Measurements from ENCODE around the gene CNGA1. TPM values are rescaled to one million over a fixed set of nuclear protein-coding genes. Genes with fewer than 3 reads are reported as not detected.
"Not testable (repeated sequence)": the region's sequence is repeated elsewhere in the genome, so short reads cannot be mapped to it uniquely, and the experiment has no call there.

The CNGA1 gene
- total RNA-seq, 2 experiments from 2014 or later, result not detected

- Mint-ChIP-seq H3K27me3 (peaks cover 27% of the 10 kb centered on the region), H3K9me3 (no peaks in the 10 kb centered on the region), H3K27ac (no peak overlapping the region), H3K4me1 (peaks cover 12% of the 10 kb centered on the region), H3K4me3 (no peak overlapping the region), H3K36me3 (ENCODE audit: low read depth) (no peaks in the 10 kb centered on the region)
- DNase-seq, result no peak
- POLR2A ChIA-PET, result no interaction called here
- CTCF ChIA-PET, result interaction anchor here (1.4 kb wide), 1 partner anchor 10 kb away, joined by 4 read pairs; no protein-coding TSS in a partner anchor
Observed at GRCh38 chr4:48024522-48024921, 8.0 kb upstream of the CNGA1 start.

DNA sequence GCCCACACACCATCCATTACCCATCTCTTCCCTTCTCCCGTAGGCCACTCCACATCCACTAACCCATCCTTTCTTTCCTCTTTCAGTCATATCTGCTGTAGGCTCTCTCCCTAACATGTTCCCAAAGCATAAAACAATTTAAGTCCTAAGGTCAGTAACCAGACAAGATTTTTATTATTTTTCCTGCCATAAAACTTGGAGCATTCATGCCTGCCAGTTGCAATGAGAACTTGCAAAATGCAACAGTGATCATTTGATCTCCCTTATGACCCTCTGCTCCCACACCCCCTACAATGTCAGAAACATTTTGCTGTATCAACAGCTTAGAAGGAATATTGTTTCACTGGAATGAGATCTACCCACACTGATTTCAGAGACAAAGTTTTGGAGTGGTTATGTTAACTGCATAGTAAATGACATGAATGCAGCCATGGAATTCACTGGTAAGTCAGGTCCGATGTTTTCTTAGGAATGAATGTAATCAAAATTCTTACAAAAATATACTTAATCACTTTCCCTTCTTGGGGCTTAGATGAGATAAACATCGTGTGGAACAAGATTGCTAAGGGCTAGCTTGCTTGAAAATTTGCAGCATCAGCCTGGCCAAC lies 5.8 kb upstream of the CNGA1 start:
- CTCF ChIA-PET, result no interaction called here
- Mint-ChIP-seq H3K9me3 (no peaks in the 10 kb centered on the region), H3K27ac (no peak overlapping the region), H3K4me3 (no peak overlapping the region), H3K4me1 (peaks cover 3% of the 10 kb centered on the region), H3K27me3 (peaks cover 44% of the 10 kb centered on the region), H3K36me3 (ENCODE audit: low read depth) (no peaks in the 10 kb centered on the region)
- DNase-seq, result no peak
- POLR2A ChIA-PET, result no interaction called here

DNA sequence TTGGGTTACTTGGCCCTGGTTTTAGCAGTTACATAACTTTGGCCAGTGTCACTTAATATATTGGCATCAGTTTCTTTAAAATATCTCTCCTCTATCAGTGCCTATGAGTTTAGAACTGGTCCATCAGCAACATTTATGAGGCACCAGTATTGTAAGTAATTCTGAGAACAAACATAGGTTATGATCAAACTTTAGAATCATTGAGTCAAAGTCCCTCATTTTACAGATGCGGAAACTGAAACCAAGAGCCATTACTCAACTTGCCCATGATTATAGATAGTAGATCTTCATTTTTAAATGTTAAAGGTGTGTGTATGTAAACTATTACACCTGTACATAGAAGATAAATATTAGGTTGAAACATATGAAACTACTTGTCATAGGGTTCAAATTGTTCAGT lies 4.6 kb upstream of the CNGA1 start:
- POLR2A ChIA-PET, result no interaction called here
- Mint-ChIP-seq H3K4me3 (no peak overlapping the region), H3K4me1 (peaks cover 4% of the 10 kb centered on the region)

DNA sequence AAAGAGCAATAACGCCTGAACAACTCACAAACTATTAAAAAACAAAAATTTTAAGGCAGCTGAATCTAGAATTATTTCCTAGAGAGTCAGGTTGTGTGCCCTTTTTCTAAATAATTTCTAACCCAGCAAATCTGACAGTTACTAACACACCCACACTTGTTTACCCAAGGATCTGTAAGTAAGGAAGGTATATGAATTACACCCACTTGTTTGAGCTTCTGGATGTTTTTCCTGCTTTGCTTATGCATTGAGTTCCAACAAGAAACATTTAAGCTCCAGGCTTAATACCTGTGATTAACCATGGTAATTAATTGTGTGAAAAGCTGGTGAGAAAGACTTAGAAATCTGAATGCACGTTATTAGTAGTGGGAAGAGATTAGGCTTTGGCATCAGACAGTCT lies 1.6 kb upstream of the CNGA1 start:
- H3K9me3 Mint-ChIP-seq, result peaks cover 3% of the 10 kb centered on the region
- H3K27ac Mint-ChIP-seq, result no peak overlapping the region
- H3K27me3 Mint-ChIP-seq, result peaks cover 58% of the 10 kb centered on the region
- H3K4me1 Mint-ChIP-seq, result peaks cover 4% of the 10 kb centered on the region
- ChIA-PET CTCF (interaction anchor here (0.9 to 2.4 kb wide), 2 partner anchors 17 to 91 kb away, joined by 4 to 12 read pairs; no protein-coding TSS in a partner anchor), POLR2A (no interaction called here)
- no peak for DNase-seq
- no peaks in the 10 kb centered on the region for H3K36me3 Mint-ChIP-seq (ENCODE audit: low read depth)
- no peak overlapping the region for H3K4me3 Mint-ChIP-seq

More for the DNA sequence above, 4.6 kb upstream of the CNGA1 start:
- Mint-ChIP-seq H3K27ac (no peak overlapping the region), H3K9me3 (no peaks in the 10 kb centered on the region), H3K36me3 (ENCODE audit: low read depth) (no peaks in the 10 kb centered on the region), H3K27me3 (peaks cover 49% of the 10 kb centered on the region)
- no peak for DNase-seq
- CTCF ChIA-PET, result no interaction called here

DNA sequence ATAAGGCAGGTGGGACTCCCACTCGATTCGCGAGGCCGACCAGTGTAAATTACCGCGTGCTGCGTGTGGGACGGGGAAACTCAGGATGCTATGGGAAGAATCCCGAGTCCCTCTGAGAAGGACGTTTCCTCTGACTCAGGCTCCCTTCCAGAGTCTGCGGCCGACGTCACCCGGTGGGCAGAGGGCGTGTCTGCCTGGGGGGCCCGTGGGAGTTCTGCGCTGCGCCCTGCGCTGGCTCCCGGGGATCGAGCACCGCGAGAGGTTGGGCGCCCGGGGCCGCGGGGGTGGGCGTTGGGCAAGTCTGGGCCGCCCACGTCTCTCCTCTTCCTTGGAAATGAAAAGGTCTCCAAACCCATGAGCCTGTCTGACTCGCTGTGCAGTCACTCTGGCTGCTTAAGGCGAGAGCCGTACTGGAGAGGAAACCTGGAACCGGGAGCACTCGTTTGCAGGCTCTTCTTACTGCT lies 659 bp upstream of the CNGA1 start:
- ChIA-PET CTCF (interaction anchor here (1.1 kb wide), 1 partner anchor 11 kb away, joined by 3 read pairs; no protein-coding TSS in a partner anchor), POLR2A (no interaction called here)
- peaks cover 3% of the 10 kb centered on the region for H3K9me3 Mint-ChIP-seq
- peaks cover 54% of the 10 kb centered on the region for H3K27me3 Mint-ChIP-seq
- no peak for DNase-seq
- H3K36me3 Mint-ChIP-seq (ENCODE audit: low read depth), result no peaks in the 10 kb centered on the region
- H3K4me3 Mint-ChIP-seq, result peak overlapping the region; percentile 45
- H3K27ac Mint-ChIP-seq, result no peak overlapping the region
- peaks cover 4% of the 10 kb centered on the region for H3K4me1 Mint-ChIP-seq

GRCh38 chr4:48015678-48016077 lies 803 bp downstream of the CNGA1 start:
- Mint-ChIP-seq H3K27me3 (peaks cover 47% of the 10 kb centered on the region), H3K4me3 (peak overlapping the region; percentile 64), H3K36me3 (ENCODE audit: low read depth) (no peaks in the 10 kb centered on the region), H3K4me1 (peaks cover 4% of the 10 kb centered on the region), H3K27ac (no peak overlapping the region), H3K9me3 (peaks cover 3% of the 10 kb centered on the region)
- CTCF ChIA-PET, result no interaction called here
- POLR2A ChIA-PET, result no interaction called here
- DNase-seq, result no peak

DNA sequence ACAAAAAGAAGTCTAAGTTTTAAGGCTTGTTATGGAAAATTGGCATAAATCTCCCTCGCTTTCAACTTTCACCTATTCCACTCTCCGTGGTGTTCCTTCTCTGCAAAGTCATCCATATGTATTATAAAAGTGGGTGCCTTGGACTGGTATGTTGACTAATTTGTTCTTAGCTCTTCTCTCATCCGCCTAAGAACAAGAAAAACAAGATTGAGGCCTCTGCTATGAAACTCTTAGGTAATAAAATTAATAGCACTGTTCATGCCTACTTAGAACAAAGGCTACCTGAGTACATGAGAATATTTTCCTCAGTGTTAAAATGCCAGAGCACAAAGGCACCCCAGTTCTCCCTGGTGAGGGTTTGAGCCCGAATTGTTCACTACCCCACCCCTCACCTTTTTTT lies 1.3 kb downstream of the CNGA1 start:
- DNase-seq, result no peak
- Mint-ChIP-seq H3K36me3 (ENCODE audit: low read depth) (no peaks in the 10 kb centered on the region), H3K27me3 (peaks cover 44% of the 10 kb centered on the region), H3K4me1 (peaks cover 4% of the 10 kb centered on the region), H3K4me3 (no peak overlapping the region), H3K27ac (no peak overlapping the region), H3K9me3 (peaks cover 6% of the 10 kb centered on the region)
- ChIA-PET POLR2A (no interaction called here), CTCF (no interaction called here)

DNA sequence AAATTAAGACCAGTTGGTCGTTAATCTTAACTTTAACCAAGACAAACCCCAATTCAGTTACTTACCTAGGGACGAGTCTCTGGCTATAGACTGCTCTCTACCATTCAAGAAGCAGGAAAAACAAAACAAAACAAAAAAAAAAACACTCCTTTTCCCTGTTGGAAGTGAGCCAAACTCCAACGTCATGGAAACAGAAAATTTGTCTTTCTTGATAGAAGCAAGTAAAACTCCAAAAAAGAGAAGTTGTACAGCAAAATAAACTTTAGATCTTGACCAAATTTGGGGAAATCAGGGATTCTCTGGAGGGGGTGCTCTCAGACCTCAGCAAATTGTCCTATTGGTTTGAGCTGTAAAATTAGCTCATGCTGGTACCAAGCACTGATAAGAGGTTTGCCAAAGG lies 3.7 kb downstream of the CNGA1 start:
- no peak for DNase-seq
- H3K27me3 Mint-ChIP-seq, result peaks cover 24% of the 10 kb centered on the region
- peaks cover 8% of the 10 kb centered on the region for H3K9me3 Mint-ChIP-seq
- no peaks in the 10 kb centered on the region for H3K36me3 Mint-ChIP-seq (ENCODE audit: low read depth)
- H3K4me3 Mint-ChIP-seq, result no peak overlapping the region
- H3K4me1 Mint-ChIP-seq, result peaks cover 4% of the 10 kb centered on the region
- ChIA-PET CTCF (no interaction called here), POLR2A (no interaction called here)
- H3K27ac Mint-ChIP-seq, result no peak overlapping the region

GRCh38 chr4:48011722-48012121 lies 4.8 kb downstream of the CNGA1 start:
- no peak for DNase-seq
- H3K4me3 Mint-ChIP-seq, result no peak overlapping the region
- H3K27ac Mint-ChIP-seq, result no peak overlapping the region
- H3K4me1 Mint-ChIP-seq, result no peaks in the 10 kb centered on the region
- no peaks in the 10 kb centered on the region for H3K36me3 Mint-ChIP-seq (ENCODE audit: low read depth)
- H3K27me3 Mint-ChIP-seq, result peaks cover 17% of the 10 kb centered on the region
- CTCF ChIA-PET, result no interaction called here
- H3K9me3 Mint-ChIP-seq, result peaks cover 11% of the 10 kb centered on the region
- POLR2A ChIA-PET, result no interaction called here

DNA sequence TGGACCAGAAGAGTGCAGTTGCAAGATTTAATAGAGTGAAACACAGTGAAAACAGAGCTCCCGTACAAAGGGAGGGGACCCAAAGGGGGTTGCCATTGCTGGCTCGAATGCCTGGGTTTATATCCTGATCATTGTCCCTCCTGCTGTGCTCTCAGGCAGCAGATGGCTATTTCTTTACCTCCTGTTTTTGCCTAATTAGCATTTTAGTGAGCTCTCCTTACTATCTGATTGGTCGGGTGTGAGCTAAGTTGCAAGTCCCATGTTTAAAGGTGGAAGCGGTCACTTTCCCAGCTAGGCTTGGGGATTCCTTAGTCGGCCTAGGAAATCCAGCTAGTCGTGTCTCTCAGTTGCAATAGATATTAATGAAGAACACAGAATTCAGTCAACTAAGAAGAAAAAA lies 5.6 kb downstream of the CNGA1 start:
- H3K27ac Mint-ChIP-seq; H3K36me3 Mint-ChIP-seq (ENCODE audit: low read depth); H3K4me1 Mint-ChIP-seq; H3K4me3 Mint-ChIP-seq; DNase-seq; POLR2A ChIA-PET: not testable (repeated sequence)
- Mint-ChIP-seq H3K9me3 (peaks cover 16% of the 10 kb centered on the region), H3K27me3 (peaks cover 12% of the 10 kb centered on the region)
- CTCF ChIA-PET, result interaction anchor here (1.8 kb wide), 1 partner anchor 23 kb away, joined by 6 read pairs; no protein-coding TSS in a partner anchor

DNA sequence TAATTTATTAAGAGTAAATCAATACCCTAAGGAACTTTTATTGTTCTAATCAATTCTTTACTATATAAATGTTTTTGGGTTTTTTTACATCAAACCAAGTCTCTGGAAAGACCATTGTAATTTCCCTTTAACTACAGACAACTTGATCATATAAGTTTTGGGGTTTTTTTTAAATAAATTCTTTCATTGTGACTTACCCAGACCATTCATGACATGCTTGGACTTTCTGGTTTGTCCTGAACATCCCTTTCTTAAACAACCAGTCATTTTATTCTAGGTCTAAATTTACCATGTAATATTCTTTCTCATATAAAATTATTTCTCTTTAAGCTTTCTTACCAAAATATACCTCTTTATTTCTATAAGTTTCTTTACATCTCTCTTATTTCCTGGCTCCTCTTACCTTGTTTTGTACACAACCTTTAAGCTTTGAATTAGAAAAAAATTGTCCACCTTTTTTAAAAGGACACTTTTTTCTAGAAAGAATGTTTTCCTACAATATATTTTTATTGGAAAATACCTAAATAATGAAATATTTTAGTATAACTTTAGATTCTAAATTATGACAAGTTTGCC lies 8.4 kb downstream of the CNGA1 start:
- DNase-seq, result no peak
- Mint-ChIP-seq H3K36me3 (ENCODE audit: low read depth) (no peaks in the 10 kb centered on the region), H3K4me1 (no peaks in the 10 kb centered on the region), H3K27me3 (no peaks in the 10 kb centered on the region), H3K9me3 (peaks cover 16% of the 10 kb centered on the region), H3K27ac (no peak overlapping the region), H3K4me3 (no peak overlapping the region)
- CTCF ChIA-PET, result interaction anchor here (0.8 kb wide), 1 partner anchor 12 kb away, joined by 3 read pairs; no protein-coding TSS in a partner anchor
- POLR2A ChIA-PET, result no interaction called here

DNA sequence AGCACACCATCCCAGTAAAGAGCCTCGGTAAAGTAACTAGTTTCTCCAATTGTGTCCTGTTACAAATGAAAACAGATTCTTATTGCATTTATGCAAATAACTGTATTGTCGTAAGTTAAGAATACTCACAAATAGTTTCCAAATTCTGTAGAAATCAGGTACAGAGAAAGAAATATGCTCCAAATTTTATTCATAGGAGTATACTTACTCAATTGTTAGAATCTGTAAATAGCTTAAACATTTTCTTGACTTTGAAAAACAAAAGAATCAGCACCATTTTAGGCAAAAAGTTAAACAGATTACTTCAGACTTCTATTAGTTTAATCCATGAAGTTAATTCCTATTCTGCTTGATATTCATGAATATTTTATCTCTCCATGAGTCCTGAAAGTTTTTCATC lies 10.7 kb downstream of the CNGA1 start:
- Mint-ChIP-seq H3K27me3 (peaks cover 6% of the 10 kb centered on the region), H3K9me3 (peaks cover 16% of the 10 kb centered on the region), H3K27ac (no peak overlapping the region), H3K36me3 (ENCODE audit: low read depth) (no peaks in the 10 kb centered on the region), H3K4me3 (no peak overlapping the region), H3K4me1 (no peaks in the 10 kb centered on the region)
- POLR2A ChIA-PET, result no interaction called here
- DNase-seq, result no peak
- CTCF ChIA-PET, result no interaction called here

DNA sequence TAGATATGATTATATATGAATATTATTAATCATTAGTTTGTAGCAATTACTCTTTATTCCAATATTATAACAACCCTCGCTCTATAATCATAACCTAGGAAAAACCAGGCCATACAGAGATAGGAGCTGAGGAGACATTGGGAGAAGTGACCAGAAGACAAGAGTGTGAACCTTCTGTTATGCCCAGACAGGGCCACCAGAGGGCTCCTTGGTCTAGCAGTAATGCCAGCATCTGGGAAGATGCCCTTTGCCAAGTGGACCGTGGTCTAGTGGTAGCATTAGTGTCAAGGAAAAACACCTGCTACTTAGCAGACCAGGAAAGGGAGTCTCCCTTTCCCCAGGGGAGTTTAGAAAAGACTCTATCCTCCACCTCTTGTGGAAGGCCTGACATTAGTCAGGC lies 12.9 kb downstream of the CNGA1 start:
- POLR2A ChIA-PET; H3K4me3 Mint-ChIP-seq; H3K27me3 Mint-ChIP-seq; H3K36me3 Mint-ChIP-seq (ENCODE audit: low read depth); H3K27ac Mint-ChIP-seq; H3K4me1 Mint-ChIP-seq: not testable (repeated sequence)
- CTCF ChIA-PET, result interaction anchor here (0.8 to 4.3 kb wide), 7 partner anchors 26 to 135 kb away, joined by 3 to 37 read pairs (median 4); no protein-coding TSS in a partner anchor
- H3K9me3 Mint-ChIP-seq, result peaks cover 15% of the 10 kb centered on the region
- peak; percentile 39 for DNase-seq

DNA sequence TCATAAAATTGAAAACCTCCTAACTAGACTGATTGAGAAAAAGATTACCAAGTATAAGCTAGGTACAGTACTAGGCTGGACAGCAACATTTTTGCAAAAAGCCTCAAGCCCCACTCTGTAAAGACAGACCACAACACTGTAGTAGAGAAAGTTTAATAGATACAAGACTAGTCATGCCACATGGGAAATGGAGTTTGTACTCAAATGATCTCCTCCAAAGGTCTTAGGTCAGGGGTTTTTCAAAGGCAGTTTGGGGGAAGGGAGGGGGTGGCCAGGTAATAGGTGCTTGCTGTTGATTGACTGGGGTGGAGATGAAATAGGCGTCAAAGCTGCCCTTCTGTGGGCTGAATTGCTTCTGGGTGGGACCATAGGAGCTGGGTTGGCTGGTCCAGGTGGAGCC lies 14.2 kb downstream of the CNGA1 start:
- no peaks in the 10 kb centered on the region for H3K4me1 Mint-ChIP-seq
- ChIA-PET CTCF (interaction anchor here (0.7 to 4.3 kb wide), 4 partner anchors 10 to 93 kb away, joined by 3 to 37 read pairs (median 4); no protein-coding TSS in a partner anchor), POLR2A (no interaction called here)
- peaks cover 6% of the 10 kb centered on the region for H3K27me3 Mint-ChIP-seq
- H3K4me3 Mint-ChIP-seq, result no peak overlapping the region
- H3K9me3 Mint-ChIP-seq, result peaks cover 13% of the 10 kb centered on the region
- no peak overlapping the region for H3K27ac Mint-ChIP-seq
- no peak for DNase-seq
- H3K36me3 Mint-ChIP-seq (ENCODE audit: low read depth), result no peaks in the 10 kb centered on the region
